ENCODE measurements around the gene ARFIP1.

The ARFIP1 gene

GRCh38 chr4:152784490-152785350 is 5.0 kb downstream of the ARFIP1 start:
- in situ Hi-C loops (cut with HindIII; ENCODE audit: low sequenced_read_pairs) = loop anchor here (5.0 kb wide), 1 partner anchor 38 kb away; no protein-coding TSS in a partner anchor

- in situ Hi-C loops (cut with HindIII; ENCODE audit: low sequenced_read_pairs) = no loop called here
Observed at GRCh38 chr4:152785639-152786615, 6.2 kb downstream of the ARFIP1 start.

- in situ Hi-C loops (cut with HindIII; ENCODE audit: low sequenced_read_pairs) = no loop called here
Observed at GRCh38 chr4:152786627-152787026, 6.9 kb downstream of the ARFIP1 start.

GRCh38 chr4:152795891-152796290 is 16.1 kb downstream of the ARFIP1 start:
- in situ Hi-C loops (cut with HindIII; ENCODE audit: low sequenced_read_pairs) = no loop called here

- in situ Hi-C loops (cut with HindIII; ENCODE audit: low sequenced_read_pairs) = no loop called here
Observed at GRCh38 chr4:152803541-152803940, 23.8 kb downstream of the ARFIP1 start.

GRCh38 chr4:152805071-152805650 is 25.4 kb downstream of the ARFIP1 start:
- in situ Hi-C loops (cut with HindIII; ENCODE audit: low sequenced_read_pairs) = no loop called here

GRCh38 chr4:152805818-152806217 is 26.1 kb downstream of the ARFIP1 start:
- in situ Hi-C loops (cut with HindIII; ENCODE audit: low sequenced_read_pairs) = no loop called here

- in situ Hi-C loops (cut with HindIII; ENCODE audit: low sequenced_read_pairs) = no loop called here
Observed at GRCh38 chr4:152806501-152807125, 26.9 kb downstream of the ARFIP1 start.

- in situ Hi-C loops (cut with HindIII; ENCODE audit: low sequenced_read_pairs) = no loop called here
Observed at GRCh38 chr4:152807294-152807829, 27.6 kb downstream of the ARFIP1 start.

GRCh38 chr4:152808670-152809069 is 28.9 kb downstream of the ARFIP1 start:
- in situ Hi-C loops (cut with HindIII; ENCODE audit: low sequenced_read_pairs) = no loop called here

- in situ Hi-C loops (cut with HindIII; ENCODE audit: low sequenced_read_pairs) = no loop called here
Observed at GRCh38 chr4:152810715-152811287, 31.0 kb downstream of the ARFIP1 start.

- in situ Hi-C loops (cut with HindIII; ENCODE audit: low sequenced_read_pairs) = no loop called here
Observed at GRCh38 chr4:152815078-152815477, 35.3 kb downstream of the ARFIP1 start.

GRCh38 chr4:152817331-152817730 is 37.6 kb downstream of the ARFIP1 start:
- in situ Hi-C loops (cut with HindIII; ENCODE audit: low sequenced_read_pairs) = no loop called here

GRCh38 chr4:152819026-152819645 is 39.4 kb downstream of the ARFIP1 start:
- in situ Hi-C loops (cut with HindIII; ENCODE audit: low sequenced_read_pairs) = no loop called here

GRCh38 chr4:152820073-152820472 is 40.3 kb downstream of the ARFIP1 start:
- in situ Hi-C loops (cut with HindIII; ENCODE audit: low sequenced_read_pairs) = loop anchor here (5.0 kb wide), 1 partner anchor 38 kb away; no protein-coding TSS in a partner anchor

- in situ Hi-C loops (cut with HindIII; ENCODE audit: low sequenced_read_pairs) = loop anchor here (5.0 kb wide), 1 partner anchor 40 kb away; no protein-coding TSS in a partner anchor
Observed at GRCh38 chr4:152822323-152822722, 42.6 kb downstream of the ARFIP1 start.

GRCh38 chr4:152824561-152824960 is 44.8 kb downstream of the ARFIP1 start:
- in situ Hi-C loops (cut with HindIII; ENCODE audit: low sequenced_read_pairs) = loop anchor here (5.0 kb wide), 1 partner anchor 42 kb away; no protein-coding TSS in a partner anchor

- in situ Hi-C loops (cut with HindIII; ENCODE audit: low sequenced_read_pairs) = no loop called here
Observed at GRCh38 chr4:152825336-152825735, 45.6 kb downstream of the ARFIP1 start.

- in situ Hi-C loops (cut with HindIII; ENCODE audit: low sequenced_read_pairs) = no loop called here
Observed at GRCh38 chr4:152828122-152828521, 48.4 kb downstream of the ARFIP1 start.
